Hepatocyte (in vitro differentiated cells): ENCODE data around the gene RASGRP3.

Experiments used
- CTCF ChIP-seq: fragments of 200-600 bp; sonication (generic); IDR thresholded peaks from 2 replicates; pipeline ENCODE4 v1.5.1; 2016; ENCODE audit warnings: antibody characterized with exemption, mild to moderate bottlenecking; ENCODE audit not compliant: poor library complexity
- EZH2phosphoT487 ChIP-seq: fragments of 200-600 bp; sonication (generic); IDR thresholded peaks from one replicate; pipeline ENCODE4 v1.6.1; 2018; ENCODE audit warnings: antibody characterized with exemption, mild to moderate bottlenecking, low read depth, moderate library complexity; ENCODE audit not compliant: unreplicated experiment, severe bottlenecking

- TF ChIP-seq CTCF (no peak), EZH2phosphoT487 (no peak)
Measured at GRCh38 chr2:33443274-33443829, 33.1 kb upstream of the RASGRP3 start.
